ENCODE results near the gene LINC01488.

LINC01488 gene

DNA sequence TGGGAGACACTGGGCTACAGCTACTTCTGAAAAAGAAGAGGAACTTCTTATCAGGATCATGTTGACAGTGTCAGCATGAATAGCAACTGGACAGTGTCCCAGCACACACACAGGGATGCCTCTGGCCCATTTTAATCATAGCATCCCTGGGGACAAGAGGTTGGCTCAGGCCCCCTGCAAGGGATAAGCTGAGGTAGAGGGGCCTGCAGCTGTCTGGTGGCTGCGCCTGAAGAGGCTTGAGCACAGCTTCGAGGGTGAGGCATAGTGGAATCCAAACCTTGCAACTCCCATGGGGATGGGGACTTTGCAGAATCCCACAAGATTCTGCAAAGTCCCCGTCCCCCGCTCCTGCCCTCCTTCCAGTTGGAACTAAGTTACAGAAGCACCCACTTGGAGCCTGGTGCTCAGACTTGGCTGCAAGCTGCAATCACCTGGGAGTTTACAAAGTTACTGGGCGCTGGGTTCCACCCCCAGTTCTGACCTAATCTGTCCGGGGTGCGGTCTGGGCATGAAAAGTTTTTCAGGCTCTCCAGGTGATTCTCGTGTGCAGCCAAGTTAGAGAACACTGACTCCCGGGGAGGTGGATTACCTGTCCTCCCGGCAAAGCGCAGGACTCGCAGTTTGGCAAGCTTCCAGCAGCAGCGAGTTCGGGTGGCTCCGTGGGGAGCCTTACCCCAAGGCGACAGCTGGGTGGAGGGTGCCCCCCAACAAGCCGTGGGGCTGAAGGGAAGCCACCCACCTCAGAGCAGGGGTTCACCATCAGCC lies 16.0 kb upstream of the LINC01488 start:
- ChIA-PET POLR2A (no interaction called here), CTCF (no interaction called here)
- H3K27ac ChIP-seq (ENCODE audit: insufficient read depth in 1 of 2, low read depth in 1 of 2, low read length in 2 of 2, poor library complexity in 1 of 2, severe bottlenecking in 2 of 2) = no peak overlapping the region
- no peak overlapping the region for H3K4me3 ChIP-seq (ENCODE audit: control insufficient read depth in 1 of 7, extremely low read depth in 1 of 7, insufficient read depth in 4 of 7, low read depth in 2 of 7, low read length in 6 of 7)
- peaks cover 3 to 12% (median 8%) of the 10 kb centered on the region in 5 experiments for H3K9me3 ChIP-seq (ENCODE audit: control extremely low read depth in 1 of 5, control insufficient read depth in 4 of 5, insufficient read depth in 2 of 5, low read depth in 1 of 5, low read length in 4 of 5)
- DNase-seq = no peak
- H3K4me1 ChIP-seq (ENCODE audit: control extremely low read depth in 1 of 4, control insufficient read depth in 4 of 4, insufficient read depth in 4 of 4, low read length in 3 of 4) = peaks cover 0 to 5% (median 2%) of the 10 kb centered on the region in 4 experiments
- H3K27me3 ChIP-seq (replicated peaks in 2 of 5; ENCODE audit: control insufficient read depth in 4 of 5, insufficient read depth in 5 of 5, low read length in 4 of 5) = peaks cover 0 to 2% (median 0%) of the 10 kb centered on the region in 5 experiments
- 93% methylated on average over 17 of the region's 17 CpGs for WGBS (ENCODE audit: insufficient coverage)
- H3K36me3 ChIP-seq (ENCODE audit: control insufficient read depth in 4 of 4, insufficient read depth in 4 of 4, low read length in 3 of 4) = no peaks in the 10 kb centered on the region

DNA sequence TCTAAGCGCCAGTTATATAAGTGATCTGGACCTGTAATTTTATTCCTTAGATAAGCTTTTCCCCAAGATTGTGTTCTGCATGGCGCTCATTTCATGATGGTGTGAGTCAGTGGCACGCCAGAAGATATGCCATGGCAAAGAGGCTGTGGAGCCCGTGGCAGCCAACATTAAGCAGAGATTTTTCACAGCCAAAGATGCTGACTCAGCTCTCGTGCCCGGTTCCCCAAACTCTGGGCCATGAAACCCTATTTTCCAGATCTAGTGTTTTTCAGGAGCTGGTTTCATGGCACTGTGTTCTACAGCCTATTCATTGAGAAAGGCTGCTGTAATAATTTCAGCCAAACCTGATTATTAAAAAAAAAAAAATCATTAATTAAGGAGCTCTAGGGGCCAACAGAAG lies 15.4 kb upstream of the LINC01488 start:
- no peak for DNase-seq
- Histone ChIP-seq H3K27ac (ENCODE audit: insufficient read depth in 1 of 2, low read depth in 1 of 2, low read length in 2 of 2, poor library complexity in 1 of 2, severe bottlenecking in 2 of 2) (no peak overlapping the region), H3K36me3 (ENCODE audit: control insufficient read depth in 4 of 4, insufficient read depth in 4 of 4, low read length in 3 of 4) (no peaks in the 10 kb centered on the region), H3K4me3 (ENCODE audit: control insufficient read depth in 1 of 7, extremely low read depth in 1 of 7, insufficient read depth in 4 of 7, low read depth in 2 of 7, low read length in 6 of 7) (no peak overlapping the region), H3K27me3 (replicated peaks in 2 of 5; ENCODE audit: control insufficient read depth in 4 of 5, insufficient read depth in 5 of 5, low read length in 4 of 5) (peaks cover 0 to 5% (median 3%) of the 10 kb centered on the region in 5 experiments), H3K9me3 (ENCODE audit: control extremely low read depth in 1 of 5, control insufficient read depth in 4 of 5, insufficient read depth in 2 of 5, low read depth in 1 of 5, low read length in 4 of 5) (peaks cover 0 to 6% (median 3%) of the 10 kb centered on the region in 5 experiments), H3K4me1 (ENCODE audit: control extremely low read depth in 1 of 4, control insufficient read depth in 4 of 4, insufficient read depth in 4 of 4, low read length in 3 of 4) (peaks cover 0 to 5% (median 2%) of the 10 kb centered on the region in 4 experiments)
- ChIA-PET POLR2A (no interaction called here), CTCF (no interaction called here)
- WGBS (ENCODE audit: insufficient coverage) = 90% methylated on average over 6 of the region's 6 CpGs

DNA sequence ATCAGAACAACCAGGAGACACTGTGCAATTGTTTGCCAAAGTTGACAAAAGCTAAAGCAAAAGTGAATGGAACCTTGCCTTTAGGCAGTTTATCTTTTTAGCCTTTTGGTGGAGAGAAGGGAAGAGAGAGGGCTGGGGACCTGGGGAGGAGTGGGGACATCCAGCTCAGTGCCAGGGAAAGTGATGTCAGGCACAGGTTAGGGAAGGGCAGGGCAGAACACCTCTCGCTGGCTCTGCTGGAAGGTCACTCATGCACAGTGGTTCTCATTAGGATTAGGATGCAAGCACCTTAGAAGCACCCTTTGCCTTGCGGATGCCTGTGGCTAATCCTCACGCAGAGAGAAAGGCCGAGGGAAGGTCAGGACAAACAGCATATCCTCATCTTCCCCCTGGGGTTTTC lies 14.3 kb upstream of the LINC01488 start:
- WGBS (ENCODE audit: insufficient coverage) = 100% methylated on average over 4 of the region's 4 CpGs

DNA sequence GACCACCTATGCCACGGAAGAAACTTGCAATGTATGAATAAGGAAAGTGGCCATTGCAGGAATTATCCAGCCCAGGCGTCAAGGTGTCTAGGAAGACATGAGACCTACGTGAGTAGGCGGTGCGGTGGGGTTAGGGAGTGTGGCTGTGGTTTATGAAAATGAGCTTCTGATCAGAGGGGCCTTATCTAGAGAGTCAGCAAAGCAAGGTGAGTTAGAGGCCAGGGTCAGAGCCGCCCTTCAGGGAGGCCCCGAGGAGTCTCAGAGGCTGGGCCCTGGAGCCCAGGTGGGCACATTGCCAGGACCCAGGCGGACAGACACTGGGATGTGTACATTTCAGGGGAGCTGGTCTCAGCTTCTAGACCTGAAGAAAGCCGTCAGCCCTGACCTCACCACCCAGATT lies 13.8 kb upstream of the LINC01488 start:
- H3K36me3 ChIP-seq (ENCODE audit: control insufficient read depth in 4 of 4, insufficient read depth in 4 of 4, low read length in 3 of 4) = no peaks in the 10 kb centered on the region
- peaks cover 0 to 19% (median 7%) of the 10 kb centered on the region in 5 experiments for H3K27me3 ChIP-seq (replicated peaks in 2 of 5; ENCODE audit: control insufficient read depth in 4 of 5, insufficient read depth in 5 of 5, low read length in 4 of 5)
- peaks cover 0 to 5% (median 3%) of the 10 kb centered on the region in 4 experiments for H3K4me1 ChIP-seq (ENCODE audit: control extremely low read depth in 1 of 4, control insufficient read depth in 4 of 4, insufficient read depth in 4 of 4, low read length in 3 of 4)
- DNase-seq = no peak
- WGBS (ENCODE audit: insufficient coverage) = 96% methylated on average over 5 of the region's 9 CpGs
- no peaks in the 10 kb centered on the region for H3K9me3 ChIP-seq (ENCODE audit: control extremely low read depth in 1 of 5, control insufficient read depth in 4 of 5, insufficient read depth in 2 of 5, low read depth in 1 of 5, low read length in 4 of 5)
- H3K4me3 ChIP-seq (ENCODE audit: control insufficient read depth in 1 of 7, extremely low read depth in 1 of 7, insufficient read depth in 4 of 7, low read depth in 2 of 7, low read length in 6 of 7) = no peak overlapping the region
- CTCF ChIA-PET = no interaction called here
- H3K27ac ChIP-seq (ENCODE audit: insufficient read depth in 1 of 2, low read depth in 1 of 2, low read length in 2 of 2, poor library complexity in 1 of 2, severe bottlenecking in 2 of 2) = no peak overlapping the region
- POLR2A ChIA-PET = no interaction called here

More for the DNA sequence above, 14.3 kb upstream of the LINC01488 start:
- CTCF ChIA-PET = no interaction called here
- no peaks in the 10 kb centered on the region for H3K36me3 ChIP-seq (ENCODE audit: control insufficient read depth in 4 of 4, insufficient read depth in 4 of 4, low read length in 3 of 4)
- DNase-seq = no peak
- no peak overlapping the region for H3K4me3 ChIP-seq (ENCODE audit: control insufficient read depth in 1 of 7, extremely low read depth in 1 of 7, insufficient read depth in 4 of 7, low read depth in 2 of 7, low read length in 6 of 7)
- peaks cover 0 to 16% (median 6%) of the 10 kb centered on the region in 5 experiments for H3K27me3 ChIP-seq (replicated peaks in 2 of 5; ENCODE audit: control insufficient read depth in 4 of 5, insufficient read depth in 5 of 5, low read length in 4 of 5)
- peaks cover 0 to 5% (median 3%) of the 10 kb centered on the region in 4 experiments for H3K4me1 ChIP-seq (ENCODE audit: control extremely low read depth in 1 of 4, control insufficient read depth in 4 of 4, insufficient read depth in 4 of 4, low read length in 3 of 4)
- no peaks in the 10 kb centered on the region for H3K9me3 ChIP-seq (ENCODE audit: control extremely low read depth in 1 of 5, control insufficient read depth in 4 of 5, insufficient read depth in 2 of 5, low read depth in 1 of 5, low read length in 4 of 5)
- H3K27ac ChIP-seq (ENCODE audit: insufficient read depth in 1 of 2, low read depth in 1 of 2, low read length in 2 of 2, poor library complexity in 1 of 2, severe bottlenecking in 2 of 2) = no peak overlapping the region
- POLR2A ChIA-PET = interaction anchor here (0.7 kb wide), 1 partner anchor 14 kb away, joined by 3 read pairs; no protein-coding TSS in a partner anchor

DNA sequence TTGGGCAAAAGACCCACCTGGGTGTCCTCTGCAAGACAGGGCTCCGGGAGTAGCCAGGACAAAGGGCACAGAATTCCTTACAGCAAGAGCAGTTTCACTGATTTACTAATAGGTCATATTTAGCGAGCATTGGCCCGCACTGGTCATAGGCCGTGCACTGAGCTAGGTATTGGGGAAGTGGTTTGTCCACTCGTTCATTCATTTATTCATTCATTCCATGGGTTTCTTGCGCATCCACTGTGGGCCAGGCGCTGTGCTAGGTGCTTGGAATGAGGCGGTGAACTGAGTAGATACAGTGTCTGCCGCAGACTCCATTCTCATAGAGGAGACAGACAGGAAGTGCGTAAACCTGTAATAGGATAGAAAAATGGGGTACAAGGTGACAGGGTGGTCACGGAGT lies 13.2 kb upstream of the LINC01488 start:
- CTCF ChIA-PET = no interaction called here
- POLR2A ChIA-PET = no interaction called here
- Histone ChIP-seq H3K27ac (ENCODE audit: insufficient read depth in 1 of 2, low read depth in 1 of 2, low read length in 2 of 2, poor library complexity in 1 of 2, severe bottlenecking in 2 of 2) (no peak overlapping the region), H3K4me3 (ENCODE audit: control insufficient read depth in 1 of 7, extremely low read depth in 1 of 7, insufficient read depth in 4 of 7, low read depth in 2 of 7, low read length in 6 of 7) (no peak overlapping the region), H3K4me1 (ENCODE audit: control extremely low read depth in 1 of 4, control insufficient read depth in 4 of 4, insufficient read depth in 4 of 4, low read length in 3 of 4) (peaks cover 0 to 4% (median 3%) of the 10 kb centered on the region in 4 experiments), H3K9me3 (ENCODE audit: control extremely low read depth in 1 of 5, control insufficient read depth in 4 of 5, insufficient read depth in 2 of 5, low read depth in 1 of 5, low read length in 4 of 5) (peaks cover 0 to under 1% (median 0%) of the 10 kb centered on the region in 5 experiments), H3K36me3 (ENCODE audit: control insufficient read depth in 4 of 4, insufficient read depth in 4 of 4, low read length in 3 of 4) (no peaks in the 10 kb centered on the region), H3K27me3 (replicated peaks in 2 of 5; ENCODE audit: control insufficient read depth in 4 of 5, insufficient read depth in 5 of 5, low read length in 4 of 5) (peaks cover 0 to 22% (median 7%) of the 10 kb centered on the region in 5 experiments)
- DNase-seq = no peak
- 100% methylated on average over 5 of the region's 11 CpGs for WGBS (ENCODE audit: insufficient coverage)

GRCh38 chr11:69468911-69469885 lies 12.3 kb upstream of the LINC01488 start:
- Histone ChIP-seq H3K27ac (ENCODE audit: insufficient read depth in 1 of 2, low read depth in 1 of 2, low read length in 2 of 2, poor library complexity in 1 of 2, severe bottlenecking in 2 of 2) (no peak overlapping the region), H3K36me3 (ENCODE audit: control insufficient read depth in 4 of 4, insufficient read depth in 4 of 4, low read length in 3 of 4) (no peaks in the 10 kb centered on the region), H3K27me3 (replicated peaks in 2 of 5; ENCODE audit: control insufficient read depth in 4 of 5, insufficient read depth in 5 of 5, low read length in 4 of 5) (peaks cover 0 to 22% (median 7%) of the 10 kb centered on the region in 5 experiments), H3K9me3 (ENCODE audit: control extremely low read depth in 1 of 5, control insufficient read depth in 4 of 5, insufficient read depth in 2 of 5, low read depth in 1 of 5, low read length in 4 of 5) (peaks cover 0 to 4% (median 0%) of the 10 kb centered on the region in 5 experiments), H3K4me3 (ENCODE audit: control insufficient read depth in 1 of 7, extremely low read depth in 1 of 7, insufficient read depth in 4 of 7, low read depth in 2 of 7, low read length in 6 of 7) (no peak overlapping the region), H3K4me1 (ENCODE audit: control extremely low read depth in 1 of 4, control insufficient read depth in 4 of 4, insufficient read depth in 4 of 4, low read length in 3 of 4) (peaks cover 0 to 3% (median 1%) of the 10 kb centered on the region in 4 experiments)
- WGBS (ENCODE audit: insufficient coverage) = 87% methylated on average over 21 of the region's 25 CpGs
- CTCF ChIA-PET = no interaction called here
- no peak for DNase-seq
- POLR2A ChIA-PET = no interaction called here

All from common myeloid progenitor, CD34-positive (primary cell).